Fibroblast of lung (primary cell): Measurements from ENCODE around the gene CPT1A. TPM values are rescaled to one million over a fixed set of nuclear protein-coding genes. Genes with fewer than 3 reads are reported as not detected.

Experiments
- DNase-seq, 2 donors: peaks; one replicate each; pipeline versions ENCODE4 v3.0.0 to v3.0.0-alpha.2; 2010; ENCODE audit warnings: low read depth in 2 of 2
- H2AFZ ChIP-seq: 2 replicates; pipeline ENCODE4 v1.5.1; 2012; ENCODE audit warnings: low read length, control low read depth, inconsistent platforms
- H3K27ac ChIP-seq: 2 replicates; pipeline ENCODE4 v1.5.1; 2011; ENCODE audit warnings: low read length, control low read depth; ENCODE audit not compliant: insufficient read depth
- H3K27me3 ChIP-seq: 2 replicates; pipeline ENCODE4 v1.5.1; 2011; ENCODE audit warnings: mild to moderate bottlenecking, low read length; ENCODE audit not compliant: control insufficient read depth, insufficient read depth
- H3K36me3 ChIP-seq: 2 replicates; pipeline ENCODE4 v1.5.1; 2011; ENCODE audit warnings: low read length; ENCODE audit not compliant: control insufficient read depth, insufficient read depth
- H3K4me1 ChIP-seq: 2 replicates; pipeline ENCODE4 v1.5.1; 2011; ENCODE audit warnings: low read length; ENCODE audit not compliant: control insufficient read depth, insufficient read depth; ENCODE audit errors: extremely low read depth
- H3K4me2 ChIP-seq: 2 replicates; pipeline ENCODE4 v1.5.1; 2011; ENCODE audit warnings: low read length, control low read depth; ENCODE audit not compliant: insufficient read depth; ENCODE audit errors: extremely low read depth
- H3K4me3 ChIP-seq, 4 experiments: fragments of 200-600 bp in 1 of 4; sonication (generic) in 1 of 4; replicated peaks in 1 of 4; 2 replicates each; pipeline ENCODE4 v1.5.1; 2011 to 2016; ENCODE audit warnings: low read length in 4 of 4, low read depth in 3 of 4, mild to moderate bottlenecking in 3 of 4, control low read depth in 2 of 4, inconsistent platforms in 1 of 4, mixed read lengths in 1 of 4; ENCODE audit not compliant: insufficient read depth in 1 of 4; ENCODE audit errors: control extremely low read depth in 1 of 4
- H3K79me2 ChIP-seq: 2 replicates; pipeline ENCODE4 v1.5.1; 2012; ENCODE audit warnings: mild to moderate bottlenecking, low read length, inconsistent platforms; ENCODE audit not compliant: control insufficient read depth, insufficient read depth
- H3K9ac ChIP-seq: 2 replicates; pipeline ENCODE4 v1.5.1; 2011; ENCODE audit warnings: mild to moderate bottlenecking, low read length, control low read depth; ENCODE audit not compliant: insufficient read depth
- H3K9me3 ChIP-seq: 2 replicates; pipeline ENCODE4 v1.5.1; 2012; ENCODE audit warnings: low read depth, low read length; ENCODE audit not compliant: control insufficient read depth, insufficient read depth
- H4K20me1 ChIP-seq: 2 replicates; pipeline ENCODE4 v1.5.1; 2011; ENCODE audit warnings: low read length; ENCODE audit not compliant: control insufficient read depth, insufficient read depth; ENCODE audit errors: extremely low read depth
- CTCF ChIP-seq, 2 donors: IDR thresholded peaks in 1 of 2; conservative IDR thresholded peaks in 1 of 2; 1 replicate in 1 of 2; 2 replicates in 1 of 2; pipeline ENCODE4 v1.5.1; 2011 to 2012; ENCODE audit warnings: low read length in 2 of 2, control low read depth in 1 of 2, inconsistent platforms in 1 of 2, low read depth in 1 of 2, mild to moderate bottlenecking in 1 of 2
- EZH2 ChIP-seq: IDR thresholded peaks from 2 replicates; pipeline ENCODE4 v1.5.1; 2012; ENCODE audit warnings: low read length, control low read depth, mild to moderate bottlenecking; ENCODE audit errors: missing control alignments
- polyA plus RNA-seq, 2 donors: library from polyadenylated mRNA; depleted of rRNA in 1 of 2; stranded (reverse) in 1 of 2; unstranded in 1 of 2; fragments of >200 nt; gene quantifications; 2 replicates each; pipeline ENCODE4 v1.2.1, GENCODE V29; 2011 to 2012; ENCODE audit warnings: missing spikeins in 1 of 2
- total RNA-seq: library from RNA; depleted of rRNA; stranded (reverse); fragments of >200 nt; gene quantifications from 2 replicates; pipeline ENCODE4 v1.2.1, GENCODE V29; 2014

Gene CPT1A
- total and polyA plus RNA-seq, 2 donors (not counting 1 experiment from before 2014, with no cell fraction given): 29.5 to 45.2 TPM

- peak; percentile 73 for TF ChIP-seq EZH2
- TF ChIP-seq CTCF (conservative IDR thresholded peaks at IDR 0.05 in 1 of 2, IDR thresholded peaks at IDR 0.05 in 1 of 2; ENCODE audit: low read depth in 1 of 2, low read length in 2 of 2): no peak
- H3K4me2 ChIP-seq: no peak overlapping the region
- H3K36me3 ChIP-seq: no peaks in the 10 kb centered on the region
- peak overlapping the region in 1 of 4 experiments; percentile 60 for H3K4me3 ChIP-seq
- no peak overlapping the region for H2AFZ ChIP-seq
- H3K9me3 ChIP-seq: no peaks in the 10 kb centered on the region
- H3K79me2 ChIP-seq: no peaks in the 10 kb centered on the region
- DNase-seq: no peak
- no peaks in the 10 kb centered on the region for H3K4me1 ChIP-seq
- H4K20me1 ChIP-seq: no peaks in the 10 kb centered on the region
- H3K27me3 ChIP-seq: peaks cover 20% of the 10 kb centered on the region
- no peak overlapping the region for H3K27ac ChIP-seq
- H3K9ac ChIP-seq: no peak overlapping the region
These were observed 12.7 kb upstream of the CPT1A start for GRCh38 chr11:68854273-68854958.

- Histone ChIP-seq H3K4me2 (no peak overlapping the region), H3K27ac (no peak overlapping the region), H3K9me3 (no peaks in the 10 kb centered on the region), H3K36me3 (no peaks in the 10 kb centered on the region), H3K4me1 (no peaks in the 10 kb centered on the region), H3K79me2 (no peaks in the 10 kb centered on the region), H2AFZ (no peak overlapping the region), H4K20me1 (no peaks in the 10 kb centered on the region), H3K9ac (no peak overlapping the region), H3K27me3 (peaks cover 20% of the 10 kb centered on the region), H3K4me3 (no peak overlapping the region)
- DNase-seq: no peak
- no peak for TF ChIP-seq EZH2
- TF ChIP-seq CTCF (conservative IDR thresholded peaks at IDR 0.05 in 1 of 2, IDR thresholded peaks at IDR 0.05 in 1 of 2; ENCODE audit: low read depth in 1 of 2, low read length in 2 of 2): no peak
These were observed 10.9 kb upstream of the CPT1A start for GRCh38 chr11:68852628-68853027.

- no peak overlapping the region for H3K4me3 ChIP-seq
- no peak for DNase-seq
- H4K20me1 ChIP-seq: no peaks in the 10 kb centered on the region
- no peaks in the 10 kb centered on the region for H3K36me3 ChIP-seq
- no peaks in the 10 kb centered on the region for H3K9me3 ChIP-seq
- no peak overlapping the region for H2AFZ ChIP-seq
- H3K4me2 ChIP-seq: no peak overlapping the region
- H3K4me1 ChIP-seq: no peaks in the 10 kb centered on the region
- no peak overlapping the region for H3K9ac ChIP-seq
- H3K27ac ChIP-seq: no peak overlapping the region
- no peaks in the 10 kb centered on the region for H3K79me2 ChIP-seq
- TF ChIP-seq CTCF (conservative IDR thresholded peaks at IDR 0.05 in 1 of 2, IDR thresholded peaks at IDR 0.05 in 1 of 2; ENCODE audit: low read depth in 1 of 2, low read length in 2 of 2) (no peak), EZH2 (no peak)
- peaks cover 9% of the 10 kb centered on the region for H3K27me3 ChIP-seq
These were observed 6.7 kb upstream of the CPT1A start for GRCh38 chr11:68848429-68848828.
